Smooth muscle cell (in vitro differentiated cells): ENCODE results near the gene VEGFA. TPM values are rescaled to one million over a fixed set of nuclear protein-coding genes. Genes with fewer than 3 reads are reported as not detected.

Experiments
- DNase-seq: peaks from one replicate; lab custom pipeline; 2025; ENCODE audit not compliant: unreplicated experiment; lab: John Stamatoyannopoulos, UW
- H2AFZ ChIP-seq: fragments of 200-600 bp; sonication (generic); 2 replicates; pipeline ENCODE4 v1.6.0; 2016; ENCODE audit warnings: antibody characterized with exemption, low read depth, mild to moderate bottlenecking
- H3F3A ChIP-seq: fragments of 200-600 bp; sonication (generic); 2 replicates; pipeline ENCODE4 v1.6.0; 2017; ENCODE audit warnings: antibody characterized with exemption, low read depth
- H3K27ac ChIP-seq: fragments of 200-600 bp; sonication (generic); 2 replicates; pipeline ENCODE4 v1.5.1; 2016; ENCODE audit warnings: low read depth, mild to moderate bottlenecking
- H3K27me3 ChIP-seq: fragments of 200-600 bp; sonication (generic); 2 replicates; pipeline ENCODE4 v1.6.1; 2016; ENCODE audit warnings: low read depth, mild to moderate bottlenecking
- H3K36me3 ChIP-seq: fragments of 200-600 bp; sonication (generic); 2 replicates; pipeline ENCODE4 v1.5.1; 2016; ENCODE audit warnings: low read depth
- H3K4me1 ChIP-seq: fragments of 200-600 bp; sonication (generic); 2 replicates; pipeline ENCODE4 v1.5.1; 2016; ENCODE audit warnings: low read depth
- H3K4me2 ChIP-seq: fragments of 200-600 bp; sonication (generic); 2 replicates; pipeline ENCODE4 v1.6.0; 2016; ENCODE audit warnings: mild to moderate bottlenecking
- H3K4me3 ChIP-seq: fragments of 200-600 bp; sonication (generic); 2 replicates; pipeline ENCODE4 v1.5.1; 2016; ENCODE audit warnings: mild to moderate bottlenecking
- H3K79me2 ChIP-seq: fragments of 200-600 bp; sonication (generic); 2 replicates; pipeline ENCODE4 v1.6.0; 2016; ENCODE audit warnings: low read depth, mild to moderate bottlenecking
- H3K9ac ChIP-seq: fragments of 200-600 bp; sonication (generic); 2 replicates; pipeline ENCODE4 v1.6.0; 2016; ENCODE audit warnings: low read depth
- H3K9me3 ChIP-seq: fragments of 200-600 bp; sonication (generic); replicated peaks from 2 replicates; pipeline ENCODE4 v1.5.1; 2016; ENCODE audit warnings: low read depth
- H4K20me1 ChIP-seq: fragments of 200-600 bp; sonication (generic); 2 replicates; pipeline ENCODE4 v1.6.0; 2016; ENCODE audit warnings: low read depth
- WGBS: methylation state at CpG from one replicate; pipeline ENCODE4 v1.1.7; 2016; ENCODE audit warnings: low lambda C conversion rate; 5-methylcytosine and 5-hydroxymethylcytosine counted together
- polyA plus RNA-seq: library from polyadenylated mRNA; unstranded; fragments of >200 nt; fragmentation: Nextera tagmentation; extraction: Ambion mirVana; gene quantifications from 2 replicates; pipeline ENCODE4 v1.2.1, GENCODE V29; 2016
- total RNA-seq: library from RNA; depleted of rRNA; stranded (reverse); fragments of >200 nt; gene quantifications from 2 replicates; pipeline ENCODE4 v1.2.3, GENCODE V29; 2014
- TF ChIP-seq, protein P1 (sequence below): fragments of 200-600 bp; sonication (generic); IDR thresholded peaks from 2 replicates; pipeline ENCODE4 v1.5.1; 2017; ENCODE audit warnings: borderline replicate concordance, mild to moderate bottlenecking, antibody characterized with exemption; ENCODE audit not compliant: insufficient read depth, poor library complexity, severe bottlenecking

VEGFA gene
- total and polyA plus RNA-seq, 2 experiments from 2014 or later: 116 to 136 TPM

DNA sequence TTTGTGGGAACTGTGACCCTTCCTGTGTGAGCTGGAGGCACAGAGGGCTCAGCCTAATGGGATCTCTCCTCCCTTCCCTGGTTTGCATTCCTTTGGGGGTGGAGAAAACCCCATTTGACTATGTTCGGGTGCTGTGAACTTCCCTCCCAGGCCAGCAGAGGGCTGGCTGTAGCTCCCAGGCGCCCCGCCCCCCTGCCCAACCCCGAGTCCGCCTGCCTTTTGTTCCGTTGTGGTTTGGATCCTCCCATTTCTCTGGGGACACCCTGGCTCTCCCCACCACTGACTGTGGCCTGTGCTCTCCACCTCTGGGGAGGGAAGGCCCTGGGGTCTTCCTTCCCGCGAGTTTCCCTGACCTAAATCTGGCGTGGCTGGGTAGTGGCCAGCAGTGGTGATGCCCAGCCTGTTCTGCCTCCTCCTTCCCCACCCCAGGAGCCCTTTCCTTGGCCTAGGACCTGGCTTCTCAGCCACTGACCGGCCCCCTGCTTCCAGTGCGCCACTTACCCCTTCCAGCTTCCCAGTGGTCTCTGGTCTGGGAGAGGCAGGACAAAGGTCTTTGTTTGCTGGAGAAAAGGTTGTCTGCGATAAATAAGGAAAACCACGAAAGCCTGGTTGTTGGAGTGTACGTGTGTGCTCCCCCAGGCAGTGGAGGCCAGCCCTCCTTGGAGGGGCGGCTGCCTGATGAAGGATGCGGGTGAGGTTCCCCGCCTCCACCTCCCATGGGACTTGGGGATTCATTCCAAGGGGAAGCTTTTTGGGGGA is 4.9 kb downstream of the VEGFA start:
- Histone ChIP-seq H3K9ac (no peak overlapping the region), H3K9me3 (no peaks in the 10 kb centered on the region), H3F3A (peaks cover 14% of the 10 kb centered on the region), H2AFZ (no peak overlapping the region), H3K27ac (peak overlapping the region; percentile 22), H3K27me3 (no peaks in the 10 kb centered on the region), H4K20me1 (peaks cover 99% of the 10 kb centered on the region), H3K79me2 (peaks cover 98% of the 10 kb centered on the region), H3K4me2 (peak overlapping the region; percentile 96), H3K36me3 (peaks cover 10% of the 10 kb centered on the region), H3K4me1 (peaks cover 20% of the 10 kb centered on the region), H3K4me3 (peak overlapping the region; percentile 89)
- TF ChIP-seq, protein P1, sequence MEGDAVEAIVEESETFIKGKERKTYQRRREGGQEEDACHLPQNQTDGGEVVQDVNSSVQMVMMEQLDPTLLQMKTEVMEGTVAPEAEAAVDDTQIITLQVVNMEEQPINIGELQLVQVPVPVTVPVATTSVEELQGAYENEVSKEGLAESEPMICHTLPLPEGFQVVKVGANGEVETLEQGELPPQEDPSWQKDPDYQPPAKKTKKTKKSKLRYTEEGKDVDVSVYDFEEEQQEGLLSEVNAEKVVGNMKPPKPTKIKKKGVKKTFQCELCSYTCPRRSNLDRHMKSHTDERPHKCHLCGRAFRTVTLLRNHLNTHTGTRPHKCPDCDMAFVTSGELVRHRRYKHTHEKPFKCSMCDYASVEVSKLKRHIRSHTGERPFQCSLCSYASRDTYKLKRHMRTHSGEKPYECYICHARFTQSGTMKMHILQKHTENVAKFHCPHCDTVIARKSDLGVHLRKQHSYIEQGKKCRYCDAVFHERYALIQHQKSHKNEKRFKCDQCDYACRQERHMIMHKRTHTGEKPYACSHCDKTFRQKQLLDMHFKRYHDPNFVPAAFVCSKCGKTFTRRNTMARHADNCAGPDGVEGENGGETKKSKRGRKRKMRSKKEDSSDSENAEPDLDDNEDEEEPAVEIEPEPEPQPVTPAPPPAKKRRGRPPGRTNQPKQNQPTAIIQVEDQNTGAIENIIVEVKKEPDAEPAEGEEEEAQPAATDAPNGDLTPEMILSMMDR: peak; percentile 82
- DNase-seq: peak; percentile 26
- 43% methylated on average over 17 of the region's 17 CpGs for WGBS

DNA sequence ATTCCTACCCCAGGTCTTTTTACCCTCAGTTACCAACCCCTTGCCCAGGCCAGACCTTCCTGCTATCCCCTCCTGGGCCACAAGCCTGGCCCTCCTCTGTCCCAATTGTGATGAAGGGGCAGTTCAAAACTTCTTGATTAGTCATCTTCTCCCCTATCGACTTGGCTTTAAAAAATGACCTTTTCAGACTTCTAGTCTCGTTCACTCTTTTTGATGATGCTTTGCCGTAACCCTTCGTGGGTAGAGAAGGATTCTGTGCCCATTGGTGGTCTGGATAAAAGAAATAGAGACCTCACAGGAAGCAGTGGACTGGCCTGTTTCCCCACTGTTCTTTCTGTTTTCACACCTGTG is 5.5 kb downstream of the VEGFA start:
- 48% methylated on average over 4 of the region's 4 CpGs for WGBS
- Histone ChIP-seq H4K20me1 (peaks cover 100% of the 10 kb centered on the region), H2AFZ (no peak overlapping the region), H3K79me2 (peaks cover 98% of the 10 kb centered on the region), H3K9ac (no peak overlapping the region), H3K27ac (no peak overlapping the region), H3K36me3 (peaks cover 10% of the 10 kb centered on the region), H3K4me2 (peak overlapping the region; percentile 96), H3F3A (peaks cover 14% of the 10 kb centered on the region), H3K4me3 (peak overlapping the region; percentile 89), H3K27me3 (no peaks in the 10 kb centered on the region), H3K9me3 (no peaks in the 10 kb centered on the region), H3K4me1 (peaks cover 20% of the 10 kb centered on the region)
- no peak for DNase-seq
- TF ChIP-seq, protein P1: no peak

- Histone ChIP-seq H3K9me3 (no peaks in the 10 kb centered on the region), H3K27me3 (no peaks in the 10 kb centered on the region), H4K20me1 (peaks cover 100% of the 10 kb centered on the region), H2AFZ (no peak overlapping the region), H3K79me2 (peaks cover 90% of the 10 kb centered on the region), H3K4me2 (no peak overlapping the region), H3K36me3 (peaks cover 10% of the 10 kb centered on the region), H3K4me1 (peaks cover 20% of the 10 kb centered on the region), H3K27ac (no peak overlapping the region), H3K4me3 (no peak overlapping the region), H3K9ac (no peak overlapping the region), H3F3A (peaks cover 14% of the 10 kb centered on the region)
- WGBS: 97% methylated on average over 8 of the region's 8 CpGs
- TF ChIP-seq, protein P1: no peak
- no peak for DNase-seq
Observed at GRCh38 chr6:43776115-43776798, 6.2 kb downstream of the VEGFA start.
